SK-MEL-5 (cell line): ENCODE results near the gene CYFIP2. TPM values are rescaled to one million over a fixed set of nuclear protein-coding genes. Genes with fewer than 3 reads are reported as not detected.
A peak's percentile ranks its signal among the peaks of the same experiment; 100 is the strongest.

Experiments
- DNase-seq: peaks from one replicate; pipeline ENCODE4 v3.0.0-alpha.2; 2016; ENCODE audit warnings: low read depth, low spot score
- in situ Hi-C: cut with HindIII; loops from 2 replicates; pipeline ENCODE4 v1.10.0; 2016; ENCODE audit warnings: low sequenced_read_pairs, high pct_unique_total_duplicates, low pct_unique_long_range_greater_than_20kb
- total RNA-seq: library from RNA; depleted of rRNA; stranded (reverse); fragments of >200 nt; shearing (Covaris generic); gene quantifications from 2 replicates; pipeline ENCODE4 v1.2.3, GENCODE V29; 2014

The CYFIP2 gene
- total RNA-seq, 1 experiment from 2014 or later: 11.0 TPM

DNA sequence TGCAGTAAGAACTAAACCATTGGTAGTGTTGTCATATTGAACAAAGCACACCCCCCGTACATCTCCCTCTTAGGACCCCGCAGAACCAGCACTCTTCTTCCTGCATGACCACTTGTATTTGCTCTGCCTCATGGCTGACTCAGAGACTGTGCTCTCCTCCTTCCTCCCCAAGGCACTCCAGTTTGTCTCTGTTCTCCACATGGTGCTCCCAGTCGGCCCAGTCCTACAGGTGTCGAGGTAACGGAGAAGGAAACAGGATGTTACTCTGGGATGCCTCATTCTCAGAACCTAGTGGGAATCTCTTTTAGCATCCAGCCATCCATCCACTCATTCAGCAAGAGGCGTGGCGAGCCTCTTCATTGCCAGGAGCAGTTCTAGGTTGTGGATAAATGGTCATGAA, 97.1 kb downstream of the CYFIP2 start:
- in situ Hi-C loops: no loop called here
- DNase-seq: no peak

DNA sequence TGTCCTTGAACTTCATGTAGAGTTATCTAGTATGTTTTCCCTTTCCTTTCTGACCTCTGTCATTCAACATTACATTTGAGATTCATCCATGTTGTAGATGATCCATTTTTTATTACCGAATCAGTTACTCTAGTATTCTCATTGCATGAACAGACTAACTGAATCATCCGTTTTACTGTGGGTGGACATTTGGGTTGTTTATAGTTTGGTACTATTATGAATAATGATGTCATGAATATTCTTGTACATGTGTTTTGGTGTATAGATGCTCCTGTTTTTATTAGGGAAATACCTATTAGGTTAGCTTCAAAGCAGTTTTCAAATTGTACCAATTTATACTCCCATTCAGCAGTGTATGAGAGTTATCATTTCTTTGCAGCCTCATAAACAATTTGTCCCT, 99.8 kb downstream of the CYFIP2 start:
- DNase-seq: no peak
- in situ Hi-C loops: no loop called here

DNA sequence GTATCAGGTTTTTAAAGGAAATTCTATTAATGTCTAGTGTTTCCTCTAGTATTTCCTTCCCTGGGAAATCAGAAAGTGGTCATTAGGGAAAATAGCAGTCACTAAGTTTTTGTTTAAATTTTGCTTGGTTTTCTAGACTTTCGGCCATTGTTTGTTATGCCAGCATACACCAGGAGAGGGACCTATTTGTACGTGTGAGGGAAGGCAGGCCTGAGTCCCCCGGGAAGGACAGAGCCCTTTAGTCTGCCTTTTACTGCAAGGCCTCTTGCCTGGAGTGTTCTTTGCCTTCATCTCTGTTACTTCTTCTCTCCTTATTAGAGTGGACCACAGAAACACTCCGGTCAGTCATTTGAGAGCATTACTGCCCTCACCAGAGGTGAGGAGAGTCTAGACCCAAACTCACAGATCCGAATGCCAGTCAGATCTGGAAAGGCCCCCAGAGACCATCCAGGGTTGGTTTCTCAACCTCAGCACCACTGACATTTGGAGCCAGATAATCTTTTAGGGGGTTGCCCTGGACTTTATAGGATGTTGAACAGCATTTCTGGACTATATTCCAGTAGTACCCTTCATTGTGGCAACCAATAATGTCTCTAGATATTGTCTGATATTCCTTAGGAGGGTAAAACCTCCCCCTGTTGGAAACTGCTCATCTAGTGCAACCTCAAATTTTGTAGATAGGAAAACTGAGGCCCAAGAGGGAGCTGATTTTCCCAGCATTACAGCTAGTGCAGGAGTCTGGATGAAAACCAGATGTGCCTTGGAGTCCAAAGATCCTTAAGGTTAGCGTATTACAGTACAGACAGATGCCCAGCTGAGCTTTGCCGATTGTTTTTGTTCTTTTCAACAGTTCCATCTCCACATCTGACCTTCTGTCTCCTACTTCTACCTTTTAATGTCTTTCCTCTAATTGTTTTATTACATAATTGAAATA, 101.1 kb downstream of the CYFIP2 start:
- peak; percentile 70 for DNase-seq
- in situ Hi-C loops: no loop called here

DNA sequence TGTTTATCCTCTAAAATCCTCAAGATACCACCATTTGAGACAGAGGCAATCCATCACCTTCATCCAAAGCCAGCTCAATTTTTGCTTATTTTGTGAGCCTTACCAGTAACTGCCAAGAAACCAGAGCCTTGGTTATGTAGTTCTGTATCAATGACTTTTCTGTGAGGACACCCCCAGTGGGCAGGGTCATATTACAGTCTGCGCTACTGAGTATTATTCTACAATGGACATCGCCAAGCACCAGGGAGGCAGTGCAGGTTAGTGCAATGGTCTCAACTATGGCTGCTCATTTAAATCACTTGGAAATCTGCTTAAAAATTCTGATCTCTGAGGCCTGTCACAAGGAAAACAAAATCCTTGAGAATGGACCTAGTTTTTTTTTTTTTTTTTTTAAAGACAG, 103.6 kb downstream of the CYFIP2 start:
- in situ Hi-C loops: no loop called here
- DNase-seq: no peak

DNA sequence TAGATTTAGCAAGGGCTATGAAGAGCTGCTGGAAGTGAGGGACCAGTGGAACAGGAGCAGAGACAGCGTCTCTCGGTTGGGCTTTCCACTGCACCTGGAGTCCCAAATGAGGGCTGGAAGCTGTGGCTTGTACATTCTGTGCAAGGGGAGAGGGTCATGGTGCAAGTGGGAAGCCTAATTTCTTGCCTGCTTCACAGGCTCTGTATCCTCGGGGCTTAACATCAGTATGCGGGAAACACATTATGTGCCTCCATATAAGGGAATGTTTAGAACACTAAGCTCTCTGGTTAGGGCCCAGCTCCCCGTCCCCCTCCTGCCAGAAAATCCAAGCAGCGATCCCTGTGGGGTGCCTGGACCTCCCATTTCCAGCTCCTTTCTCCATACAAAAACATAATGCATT, 105.0 kb downstream of the CYFIP2 start:
- DNase-seq: no peak

DNA sequence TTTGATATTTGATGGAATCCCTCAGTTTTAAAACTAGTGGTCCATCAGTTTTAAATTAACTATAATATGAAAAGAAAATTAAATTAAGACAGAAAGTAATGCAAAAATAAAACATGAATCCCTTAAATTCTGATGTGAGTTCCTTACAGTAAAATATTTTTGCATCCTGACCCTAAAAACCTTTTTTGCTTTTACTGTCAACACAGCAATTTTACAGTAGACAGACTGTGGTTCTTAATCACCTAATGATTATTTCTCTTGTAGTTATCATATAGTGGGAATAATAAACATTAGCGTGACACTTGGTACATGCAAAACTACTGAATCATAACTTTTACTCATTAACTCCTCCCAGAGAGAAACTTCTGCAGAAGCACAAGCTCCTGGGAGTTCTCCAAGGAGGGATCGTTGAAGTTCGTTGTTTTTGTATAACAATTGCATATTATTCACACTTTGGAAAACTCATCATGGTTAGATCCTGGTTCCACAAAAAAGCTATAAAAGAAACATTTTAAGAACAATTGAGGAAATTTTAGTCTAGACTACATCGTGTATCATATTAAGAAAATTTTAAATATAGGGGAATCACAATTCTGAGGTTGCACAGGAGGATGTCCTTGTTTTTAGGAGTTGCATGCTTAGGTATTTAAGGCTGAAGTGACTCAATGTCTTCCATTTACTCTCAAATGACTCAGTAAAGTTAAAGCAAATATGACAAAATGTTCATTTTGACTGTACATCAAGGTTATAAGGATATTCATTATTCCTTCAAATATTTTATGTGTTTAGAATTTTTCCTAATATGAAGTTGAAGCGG, 105.9 kb downstream of the CYFIP2 start:
- in situ Hi-C loops: no loop called here
- DNase-seq: no peak

More for the DNA sequence above, 105.0 kb downstream of the CYFIP2 start:
- in situ Hi-C loops: no loop called here

DNA sequence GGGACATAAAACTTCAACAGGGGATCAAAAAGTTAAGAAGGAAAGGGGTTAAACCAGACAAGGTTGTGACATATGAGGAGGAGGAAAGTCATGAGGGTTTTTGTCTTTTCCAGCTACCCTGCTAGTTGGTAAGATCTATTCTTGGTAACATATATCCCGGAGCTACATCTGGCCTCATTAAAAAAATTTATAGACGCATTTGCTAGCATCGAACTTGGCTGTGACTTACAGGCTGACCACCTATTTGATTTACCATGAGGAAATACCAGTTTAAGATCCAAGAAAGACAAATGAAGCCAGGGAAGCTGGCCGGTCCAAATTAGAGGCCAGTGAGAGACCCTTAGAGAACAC, 106.5 kb downstream of the CYFIP2 start:
- DNase-seq: peak; percentile 18
- in situ Hi-C loops: no loop called here

DNA sequence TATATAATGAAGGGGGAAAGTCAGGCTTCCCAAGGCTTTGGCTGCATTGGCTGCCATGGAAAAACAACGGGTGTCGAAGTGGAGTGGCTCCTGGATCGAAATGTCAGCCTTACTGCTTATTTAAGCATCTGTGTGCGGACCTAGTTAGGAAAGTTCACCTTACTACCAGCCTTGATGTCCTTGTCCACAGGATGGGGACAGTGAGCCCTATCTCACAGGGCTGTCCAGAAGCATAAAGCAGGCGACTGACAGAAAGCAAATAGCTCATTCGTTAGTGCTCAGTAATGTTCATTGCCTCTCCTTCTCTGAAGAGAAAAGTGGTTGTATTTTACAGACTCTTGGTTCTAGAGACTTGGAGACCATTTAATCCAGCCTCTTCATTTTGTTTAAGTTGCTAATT, 112.6 kb downstream of the CYFIP2 start:
- no peak for DNase-seq
- in situ Hi-C loops: no loop called here

DNA sequence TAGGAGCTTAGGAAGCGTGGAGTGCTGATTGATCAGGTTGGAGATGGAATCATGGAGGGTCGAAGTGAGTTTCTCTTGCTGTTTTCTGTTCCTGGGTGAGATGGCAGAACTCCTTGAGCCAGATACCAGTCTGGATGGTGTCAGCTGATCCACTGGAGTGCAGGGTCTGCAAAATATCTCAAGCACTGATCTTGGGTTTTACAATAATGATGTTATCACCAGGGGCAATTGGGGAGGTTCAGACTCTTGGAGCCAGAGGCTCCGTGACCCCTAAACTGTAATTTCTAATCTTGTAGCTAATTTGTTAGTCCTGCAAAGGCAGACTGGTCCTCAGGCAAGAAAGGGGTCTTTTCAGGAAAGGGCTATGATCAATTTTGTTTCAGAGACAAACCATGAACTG, 114.1 kb downstream of the CYFIP2 start:
- in situ Hi-C loops: no loop called here
- DNase-seq: no peak

DNA sequence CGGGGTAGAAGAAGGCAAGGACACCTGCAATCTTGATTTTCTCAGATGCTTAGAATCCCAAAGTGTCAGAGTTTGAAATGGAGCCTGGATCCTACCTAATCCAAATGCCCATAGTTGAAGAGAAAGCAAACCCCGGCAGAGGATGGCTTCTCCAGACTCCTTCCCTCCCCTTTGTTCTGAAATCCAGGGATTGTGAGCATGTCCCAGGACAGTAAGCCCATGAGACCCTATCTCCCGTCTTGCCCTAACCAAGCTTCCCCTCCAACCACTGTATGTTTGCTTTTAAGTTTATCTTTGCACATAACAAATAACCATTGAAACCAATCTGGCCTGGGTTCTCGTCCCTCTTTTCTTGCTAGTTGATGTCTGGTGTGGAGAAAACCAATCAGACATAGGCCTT, 115.8 kb downstream of the CYFIP2 start:
- in situ Hi-C loops: no loop called here
- DNase-seq: no peak

DNA sequence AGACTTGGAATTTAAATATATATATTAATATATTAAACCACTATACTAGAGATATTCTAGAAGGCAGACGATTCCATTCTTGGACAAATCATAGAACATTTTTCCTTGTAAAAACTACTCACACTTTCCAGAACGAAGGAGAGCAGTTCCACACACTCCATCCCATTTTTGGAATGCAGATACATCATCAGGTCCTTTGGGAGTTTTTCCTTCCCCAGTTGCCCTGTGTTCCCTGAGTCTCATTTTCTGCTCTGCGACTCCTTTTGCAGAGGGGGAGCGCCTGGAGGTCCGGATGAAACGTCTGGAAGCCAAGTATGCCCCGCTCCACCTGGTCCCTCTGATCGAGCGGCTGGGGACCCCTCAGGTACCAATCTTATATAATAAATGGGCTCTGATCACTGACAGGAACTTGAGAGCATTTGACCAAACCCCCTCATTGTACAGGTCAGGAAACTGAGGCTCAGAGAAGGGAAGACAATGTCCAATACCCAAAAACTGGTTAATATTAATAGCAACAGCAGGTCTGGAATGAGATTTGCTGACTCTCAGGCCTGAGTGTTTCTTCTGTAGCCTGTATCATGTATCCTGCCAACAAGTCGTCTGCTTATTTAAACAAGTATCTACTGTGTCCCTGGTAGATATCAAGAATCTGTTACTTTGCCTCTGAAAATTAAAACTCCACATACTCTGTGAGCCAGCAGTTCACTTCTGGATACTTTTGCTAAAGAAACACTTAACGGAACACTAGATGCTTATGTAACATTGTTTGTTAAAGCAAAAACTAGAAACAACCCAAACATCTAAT, 117.3 kb downstream of the CYFIP2 start:
- in situ Hi-C loops: no loop called here
- no peak for DNase-seq

DNA sequence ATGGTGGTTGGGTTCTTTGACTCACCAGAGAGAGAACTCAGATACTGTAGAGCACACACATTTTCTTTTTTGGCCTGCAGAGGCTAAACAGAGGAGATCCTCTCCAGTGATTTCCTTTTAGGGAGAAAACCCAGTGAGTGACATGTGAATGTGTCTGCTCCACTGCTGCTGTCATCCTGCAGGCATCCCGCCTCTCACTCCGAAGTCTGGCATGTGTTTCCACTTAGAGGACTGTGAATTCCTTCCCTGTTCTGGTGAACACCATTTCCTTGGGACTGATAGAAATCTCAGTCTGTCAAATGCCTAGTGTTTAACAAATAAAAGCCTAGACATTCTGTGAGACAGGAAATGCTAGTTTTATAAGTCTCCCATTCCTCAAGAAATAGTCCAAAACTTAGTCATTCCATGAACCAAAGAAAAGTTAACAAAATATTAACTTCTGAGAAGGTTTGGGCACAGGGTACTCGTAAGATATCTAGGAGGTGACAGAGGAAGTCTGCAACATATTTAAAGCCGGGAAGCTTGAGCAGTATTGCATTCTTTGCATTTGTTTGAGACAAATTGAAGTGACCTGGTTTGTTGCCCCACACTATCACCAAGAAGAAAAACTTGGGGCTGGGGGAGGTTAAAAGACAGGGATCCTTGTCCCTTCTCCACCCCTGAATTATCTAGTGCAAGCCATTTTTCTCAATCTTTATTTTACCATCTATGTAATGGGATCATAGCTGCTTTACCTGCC, 119.2 kb downstream of the CYFIP2 start:
- peak; percentile 35 for DNase-seq
- in situ Hi-C loops: no loop called here

DNA sequence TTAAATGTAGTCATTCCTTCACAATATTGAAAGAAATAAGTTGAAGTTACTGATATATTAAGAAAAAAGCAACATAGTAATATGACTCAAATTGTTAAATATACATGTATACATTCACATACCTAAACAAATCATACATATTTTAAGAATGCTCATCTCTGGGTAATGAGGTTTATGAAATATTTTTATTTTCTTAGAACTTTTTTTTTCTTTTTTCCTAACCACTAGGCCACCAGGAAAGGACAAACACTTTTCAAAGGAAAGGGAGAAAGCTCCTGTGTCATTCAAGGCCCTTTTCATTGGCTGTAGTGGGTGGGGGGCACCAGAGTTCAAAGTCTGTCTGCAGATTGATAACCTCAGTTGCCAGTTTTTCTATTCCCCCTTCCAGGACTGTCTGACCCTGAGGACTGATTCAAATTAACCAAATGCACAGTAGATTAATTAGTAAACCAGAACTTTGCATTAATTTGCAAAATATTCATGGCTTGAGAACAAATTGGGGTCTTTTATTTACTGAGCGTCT, 121.2 kb downstream of the CYFIP2 start:
- in situ Hi-C loops: no loop called here

DNA sequence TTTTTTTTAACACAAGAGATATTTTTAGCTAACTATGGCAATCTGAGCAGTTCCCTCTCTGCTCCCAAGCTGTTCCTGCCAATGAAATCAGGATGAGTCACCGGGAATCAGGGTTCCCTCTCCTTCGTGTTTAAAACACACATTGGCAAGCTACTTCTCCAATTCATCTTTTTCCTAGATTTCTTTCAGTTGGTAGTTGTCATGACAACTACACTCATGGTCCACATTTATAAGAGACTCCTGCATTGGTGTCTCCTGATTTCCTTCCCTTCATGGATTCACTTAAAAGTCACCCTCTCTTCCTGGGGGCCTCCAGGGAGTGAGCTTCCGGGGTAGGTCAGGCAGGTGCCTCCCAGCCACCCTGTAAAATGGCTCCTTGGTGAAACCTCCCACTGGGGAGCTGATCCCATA, 121.8 kb downstream of the CYFIP2 start:
- in situ Hi-C loops: no loop called here
- no peak for DNase-seq

More for the DNA sequence above, 121.2 kb downstream of the CYFIP2 start:
- DNase-seq: no peak

DNA sequence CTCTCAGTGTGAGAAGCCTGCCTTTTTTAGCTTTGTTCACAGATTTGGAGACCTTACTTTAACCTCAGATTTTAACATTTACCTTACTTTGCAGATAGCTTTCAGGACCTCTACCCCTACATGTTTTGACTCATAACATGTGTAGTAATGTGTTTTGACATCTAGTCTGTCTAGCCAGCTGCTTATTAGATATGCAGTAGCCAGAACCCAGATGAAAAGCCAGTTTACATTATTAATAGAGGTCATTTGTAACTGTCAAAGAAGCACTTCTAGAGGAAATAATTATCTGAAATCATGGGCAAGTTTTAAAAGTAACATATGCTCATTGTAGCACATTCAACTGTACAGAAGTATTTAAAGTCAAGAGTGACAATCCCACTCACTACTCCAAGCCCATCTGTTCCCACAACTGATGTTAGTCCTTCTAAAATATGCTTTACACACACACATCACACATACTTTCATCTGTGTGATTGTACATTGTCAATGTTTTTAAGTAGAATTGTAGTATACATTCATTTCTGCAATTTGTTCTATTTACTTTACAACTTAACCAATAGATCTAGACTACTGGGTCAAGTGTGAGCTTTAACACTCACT, 122.3 kb downstream of the CYFIP2 start:
- DNase-seq: no peak
- in situ Hi-C loops: no loop called here

DNA sequence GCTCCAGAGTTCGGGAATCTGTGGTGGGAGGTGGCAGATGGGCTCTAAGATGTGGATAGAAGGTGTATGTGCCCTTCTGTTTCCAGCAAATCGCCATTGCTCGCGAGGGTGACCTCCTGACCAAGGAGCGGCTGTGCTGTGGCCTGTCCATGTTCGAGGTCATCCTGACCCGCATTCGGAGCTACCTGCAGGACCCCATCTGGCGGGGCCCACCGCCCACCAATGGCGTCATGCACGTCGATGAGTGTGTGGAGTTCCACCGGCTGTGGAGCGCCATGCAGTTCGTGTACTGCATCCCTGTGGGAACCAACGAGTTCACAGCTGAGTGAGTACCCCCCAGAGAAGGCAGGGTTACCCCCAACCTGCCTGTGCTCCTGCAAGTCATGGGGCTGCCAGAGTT, 123.2 kb downstream of the CYFIP2 start:
- DNase-seq: no peak
- in situ Hi-C loops: no loop called here

DNA sequence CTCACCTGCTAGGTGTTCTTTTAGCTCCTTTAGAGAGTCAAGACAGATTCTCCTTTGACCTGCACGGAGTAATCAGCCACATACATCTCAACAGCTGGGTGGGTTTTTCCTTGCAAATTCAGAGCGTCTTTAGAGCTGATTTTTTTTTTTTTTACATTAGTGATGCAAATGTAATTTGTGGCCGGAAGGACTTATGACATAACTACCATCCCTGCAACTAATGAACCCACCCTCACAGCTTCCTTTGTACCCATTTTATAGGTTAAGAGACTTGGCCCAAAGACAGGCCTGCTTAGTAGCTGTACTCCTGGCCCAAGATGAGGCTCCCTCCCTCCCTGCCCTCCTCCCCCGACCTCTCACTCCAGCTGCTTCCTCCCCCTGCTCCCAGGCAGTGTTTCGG, 124.2 kb downstream of the CYFIP2 start:
- in situ Hi-C loops: no loop called here
- DNase-seq: no peak
